WTC11 (cell line): ENCODE data around the gene MT1G. TPM values are rescaled to one million over a fixed set of nuclear protein-coding genes. Genes with fewer than 3 reads are reported as not detected.
A peak's percentile ranks its signal among the peaks of the same experiment; 100 is the strongest.

Experiments used
- ATAC-seq: fragments of 200-7000 bp; cut with Tn5 transposase; 2 replicates; pipeline ENCODE4 v1.10.0; 2021; ENCODE audit warnings: mild to moderate bottlenecking, moderate library complexity
- CTCF ChIA-PET: fragments of 300-600 bp; sonication (Branson Sonifier 250); formaldehyde crosslinking; loops from one replicate; lab custom pipeline; 2021; ENCODE audit warnings: antibody characterized with exemption; lab: Charles Lee
- POLR2A ChIA-PET: fragments of 350-600 bp; sonication (Branson Sonifier 250); formaldehyde crosslinking; loops from one replicate; lab custom pipeline; 2021; ENCODE audit warnings: antibody characterized with exemption; lab: Charles Lee
- DNase-seq: peaks from one replicate; pipeline ENCODE4 v3.0.0; 2021; ENCODE audit warnings: low spot score
- H3K27ac Mint-ChIP-seq: 2 replicates; pipeline ENCODE4 v1.8.0; 2021; ENCODE audit warnings: mixed read lengths
- H3K27me3 Mint-ChIP-seq: 2 replicates; pipeline ENCODE4 v1.8.0; 2021; ENCODE audit warnings: low read depth, mild to moderate bottlenecking, moderate library complexity, mixed read lengths
- H3K36me3 Mint-ChIP-seq: 2 replicates; pipeline ENCODE4 v1.8.0; 2021; ENCODE audit warnings: mixed read lengths
- H3K4me1 Mint-ChIP-seq: 2 replicates; pipeline ENCODE4 v1.8.0; 2022; ENCODE audit warnings: mixed read lengths
- H3K4me3 Mint-ChIP-seq: 2 replicates; pipeline ENCODE4 v1.8.0; 2021; ENCODE audit warnings: mild to moderate bottlenecking, moderate library complexity, mixed read lengths
- H3K9me3 Mint-ChIP-seq: 2 replicates; pipeline ENCODE4 v1.8.0; 2021; ENCODE audit warnings: mixed read lengths
- ATF1 ChIP-seq: sonication (generic); formaldehyde crosslinking; IDR thresholded peaks from 2 replicates; pipeline ENCODE4 v1.8.1; 2023; ENCODE audit warnings: mild to moderate bottlenecking, moderate library complexity, missing genetic modification reagents
- CBFB ChIP-seq: sonication (generic); formaldehyde crosslinking; IDR thresholded peaks from 2 replicates; pipeline ENCODE4 v1.8.1; 2022; ENCODE audit warnings: mild to moderate bottlenecking, low read depth, missing genetic modification reagents
- CREB1 ChIP-seq: sonication (generic); formaldehyde crosslinking; IDR thresholded peaks from 2 replicates; pipeline ENCODE4 v1.8.0; 2023; ENCODE audit warnings: mild to moderate bottlenecking, missing genetic modification reagents
- ELF4 ChIP-seq: sonication (generic); formaldehyde crosslinking; IDR thresholded peaks from 2 replicates; pipeline ENCODE4 v1.8.1; 2022; ENCODE audit warnings: low read depth, mild to moderate bottlenecking, moderate library complexity, missing genetic modification reagents
- EMX1 ChIP-seq: fragments of 250-450 bp; sonication (Bioruptor Pico); IDR thresholded peaks from 2 replicates; pipeline ENCODE4 v1.8.0; 2021; ENCODE audit warnings: mild to moderate bottlenecking
- ETV6 ChIP-seq: sonication (generic); formaldehyde crosslinking; IDR thresholded peaks from 2 replicates; pipeline ENCODE4 v1.8.1; 2022; ENCODE audit warnings: mild to moderate bottlenecking, missing genetic modification reagents
- FOXJ3 ChIP-seq: sonication (generic); formaldehyde crosslinking; IDR thresholded peaks from 2 replicates; pipeline ENCODE4 v1.9.0; 2021; ENCODE audit warnings: missing genetic modification reagents, mild to moderate bottlenecking, borderline replicate concordance
- FOXP1 ChIP-seq: sonication (generic); formaldehyde crosslinking; IDR thresholded peaks from 2 replicates; pipeline ENCODE4 v1.8.0; 2022; ENCODE audit warnings: missing genetic modification reagents, mild to moderate bottlenecking, moderate library complexity, borderline replicate concordance
- GABPB1 ChIP-seq: sonication (generic); formaldehyde crosslinking; IDR thresholded peaks from 2 replicates; pipeline ENCODE4 v1.8.1; 2023; ENCODE audit warnings: mild to moderate bottlenecking, missing genetic modification reagents
- JAZF1 ChIP-seq: fragments of 250-450 bp; sonication (Bioruptor Pico); IDR thresholded peaks from 2 replicates; pipeline ENCODE4 v1.9.0; 2021; ENCODE audit warnings: moderate library complexity, mild to moderate bottlenecking, inconsistent platforms
- MAX ChIP-seq: sonication (generic); formaldehyde crosslinking; IDR thresholded peaks from 2 replicates; pipeline ENCODE4 v1.8.0; 2022; ENCODE audit warnings: mild to moderate bottlenecking, missing genetic modification reagents
- NFATC4 ChIP-seq: fragments of 250-450 bp; sonication (Bioruptor Pico); IDR thresholded peaks from 2 replicates; pipeline ENCODE4 v1.9.0; 2021; ENCODE audit warnings: mild to moderate bottlenecking
- NFE2L1 ChIP-seq: sonication (generic); formaldehyde crosslinking; IDR thresholded peaks from 2 replicates; pipeline ENCODE4 v1.8.1; 2023; ENCODE audit warnings: missing genetic modification reagents
- NR2C2 ChIP-seq: sonication (generic); formaldehyde crosslinking; IDR thresholded peaks from 2 replicates; pipeline ENCODE4 v1.8.0; 2022; ENCODE audit warnings: mild to moderate bottlenecking, missing genetic modification reagents
- PRDM15 ChIP-seq: sonication (generic); formaldehyde crosslinking; IDR thresholded peaks from 2 replicates; pipeline ENCODE4 v1.8.0; 2022; ENCODE audit warnings: missing genetic modification reagents
- PRRX2 ChIP-seq: fragments of 250-450 bp; sonication (Bioruptor Pico); IDR thresholded peaks from 2 replicates; pipeline ENCODE4 v1.8.0; 2021; ENCODE audit warnings: mild to moderate bottlenecking
- SMAD3 ChIP-seq: sonication (generic); formaldehyde crosslinking; IDR thresholded peaks from 2 replicates; pipeline ENCODE4 v1.8.0; 2022; ENCODE audit warnings: missing genetic modification reagents, mild to moderate bottlenecking, borderline replicate concordance
- SMAD4 ChIP-seq: sonication (generic); formaldehyde crosslinking; IDR thresholded peaks from 2 replicates; pipeline ENCODE4 v1.8.0; 2022; ENCODE audit warnings: mild to moderate bottlenecking, missing genetic modification reagents
- TEAD4 ChIP-seq: sonication (generic); formaldehyde crosslinking; IDR thresholded peaks from 2 replicates; pipeline ENCODE4 v1.8.0; 2022; ENCODE audit warnings: mild to moderate bottlenecking, missing genetic modification reagents
- USF2 ChIP-seq: sonication (generic); formaldehyde crosslinking; IDR thresholded peaks from 2 replicates; pipeline ENCODE4 v1.8.1; 2023; ENCODE audit warnings: mild to moderate bottlenecking, missing genetic modification reagents, moderate library complexity
- ZNF138 ChIP-seq: sonication (generic); formaldehyde crosslinking; conservative IDR thresholded peaks from 2 replicates; pipeline ENCODE4 v1.8.1; 2022; ENCODE audit warnings: mild to moderate bottlenecking, moderate library complexity, missing genetic modification reagents
- ZNF219 ChIP-seq: sonication (generic); formaldehyde crosslinking; IDR thresholded peaks from 2 replicates; pipeline ENCODE4 v1.8.0; 2023; ENCODE audit warnings: missing genetic modification reagents, mild to moderate bottlenecking, borderline replicate concordance
- ZNF423 ChIP-seq: fragments of 250-450 bp; sonication (Bioruptor Pico); IDR thresholded peaks from 2 replicates; pipeline ENCODE4 v2.1.2; 2022; ENCODE audit warnings: mild to moderate bottlenecking, moderate library complexity
- ZSCAN18 ChIP-seq: fragments of 250-450 bp; sonication (Bioruptor Pico); IDR thresholded peaks from 2 replicates; pipeline ENCODE4 v2.1.2; 2022; ENCODE audit warnings: mild to moderate bottlenecking, moderate library complexity
- total RNA-seq: library from RNA; stranded (reverse); gene quantifications from 3 replicates; pipeline ENCODE4 v1.2.3, GENCODE V29; 2021
- TF ChIP-seq, protein P1 (sequence below): sonication (generic); formaldehyde crosslinking; IDR thresholded peaks from 2 replicates; pipeline ENCODE4 v1.8.1; 2023; ENCODE audit warnings: mild to moderate bottlenecking, missing genetic modification reagents
- TF ChIP-seq, protein P2 (sequence below): sonication (generic); formaldehyde crosslinking; IDR thresholded peaks from 2 replicates; pipeline ENCODE4 v1.8.1; 2022; ENCODE audit warnings: low read depth, mild to moderate bottlenecking, moderate library complexity, missing genetic modification reagents, borderline replicate concordance

The MT1G gene
- total RNA-seq, 1 experiment from 2014 or later: 333 TPM

GRCh38 chr16:56647641-56648431 is 20.0 kb downstream of the MT1G start (continued):
- TF ChIP-seq ZSCAN18 (CRISPR knock-in tag) (no peak), PRRX2 (CRISPR knock-in tag) (no peak), SMAD3 (CRISPR knock-in tag) (no peak), MAX (CRISPR knock-in tag) (peak; percentile 68; the same call in 1 of the 2 replicates), CREB1 (no peak), NFATC4 (CRISPR knock-in tag) (no peak), USF2 (no peak), FOXJ3 (CRISPR knock-in tag) (no peak), FOXP1 (peak; percentile 53; the same call in 1 of the 2 replicates), ELF4 (CRISPR knock-in tag) (no peak), PRDM15 (no peak; the same call in 1 of the 2 replicates), CBFB (CRISPR knock-in tag) (no peak)

- no peak overlapping the region for H3K27ac Mint-ChIP-seq
- ChIA-PET POLR2A (interaction anchor here (0.6 to 1.4 kb wide), 2 partner anchors 22 to 54 kb away, joined by 4 to 8 read pairs; partner anchors contain the start of gene MT1G), CTCF (no interaction called here)
- H3K36me3 Mint-ChIP-seq: no peaks in the 10 kb centered on the region
- TF ChIP-seq NFE2L1 (CRISPR knock-in tag): no peak
- TF ChIP-seq TEAD4 (CRISPR knock-in tag): no peak
- 0 out of 2 replicates have a peak, but pooled peaks have one; percentile 33 for TF ChIP-seq ZNF219 (CRISPR knock-in tag)
- no peak for TF ChIP-seq EMX1 (CRISPR knock-in tag)
- H3K27me3 Mint-ChIP-seq: peaks cover 100% of the 10 kb centered on the region
- H3K4me3 Mint-ChIP-seq: no peak overlapping the region
- H3K9me3 Mint-ChIP-seq: no peaks in the 10 kb centered on the region
- ATAC-seq (no peak), DNase-seq (no peak)
- H3K4me1 Mint-ChIP-seq: peaks cover 18% of the 10 kb centered on the region
Measured at GRCh38 chr16:56645838-56646237, 22.0 kb downstream of the MT1G start.

- peaks cover 100% of the 10 kb centered on the region for H3K27me3 Mint-ChIP-seq
- DNase-seq: no peak
- peaks cover 18% of the 10 kb centered on the region for H3K4me1 Mint-ChIP-seq
- no peak for ATAC-seq
- POLR2A ChIA-PET: no interaction called here
- no peak overlapping the region for H3K4me3 Mint-ChIP-seq
- H3K9me3 Mint-ChIP-seq: no peaks in the 10 kb centered on the region
- no peak overlapping the region for H3K27ac Mint-ChIP-seq
- CTCF ChIA-PET: no interaction called here
- H3K36me3 Mint-ChIP-seq: no peaks in the 10 kb centered on the region
- TF ChIP-seq ATF1 (CRISPR knock-in tag) (no peak), ZNF138 (CRISPR knock-in tag) (no peak), NFE2L1 (CRISPR knock-in tag) (no peak), JAZF1 (CRISPR knock-in tag) (no peak), ETV6 (CRISPR knock-in tag) (no peak), NR2C2 (CRISPR knock-in tag) (no peak), GABPB1 (CRISPR knock-in tag) (no peak), SMAD4 (CRISPR knock-in tag) (no peak), ZNF423 (no peak), SMAD3 (CRISPR knock-in tag) (no peak)
- TF ChIP-seq, protein P1, sequence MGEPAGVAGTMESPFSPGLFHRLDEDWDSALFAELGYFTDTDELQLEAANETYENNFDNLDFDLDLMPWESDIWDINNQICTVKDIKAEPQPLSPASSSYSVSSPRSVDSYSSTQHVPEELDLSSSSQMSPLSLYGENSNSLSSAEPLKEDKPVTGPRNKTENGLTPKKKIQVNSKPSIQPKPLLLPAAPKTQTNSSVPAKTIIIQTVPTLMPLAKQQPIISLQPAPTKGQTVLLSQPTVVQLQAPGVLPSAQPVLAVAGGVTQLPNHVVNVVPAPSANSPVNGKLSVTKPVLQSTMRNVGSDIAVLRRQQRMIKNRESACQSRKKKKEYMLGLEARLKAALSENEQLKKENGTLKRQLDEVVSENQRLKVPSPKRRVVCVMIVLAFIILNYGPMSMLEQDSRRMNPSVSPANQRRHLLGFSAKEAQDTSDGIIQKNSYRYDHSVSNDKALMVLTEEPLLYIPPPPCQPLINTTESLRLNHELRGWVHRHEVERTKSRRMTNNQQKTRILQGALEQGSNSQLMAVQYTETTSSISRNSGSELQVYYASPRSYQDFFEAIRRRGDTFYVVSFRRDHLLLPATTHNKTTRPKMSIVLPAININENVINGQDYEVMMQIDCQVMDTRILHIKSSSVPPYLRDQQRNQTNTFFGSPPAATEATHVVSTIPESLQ: no peak
- TF ChIP-seq, protein P2, sequence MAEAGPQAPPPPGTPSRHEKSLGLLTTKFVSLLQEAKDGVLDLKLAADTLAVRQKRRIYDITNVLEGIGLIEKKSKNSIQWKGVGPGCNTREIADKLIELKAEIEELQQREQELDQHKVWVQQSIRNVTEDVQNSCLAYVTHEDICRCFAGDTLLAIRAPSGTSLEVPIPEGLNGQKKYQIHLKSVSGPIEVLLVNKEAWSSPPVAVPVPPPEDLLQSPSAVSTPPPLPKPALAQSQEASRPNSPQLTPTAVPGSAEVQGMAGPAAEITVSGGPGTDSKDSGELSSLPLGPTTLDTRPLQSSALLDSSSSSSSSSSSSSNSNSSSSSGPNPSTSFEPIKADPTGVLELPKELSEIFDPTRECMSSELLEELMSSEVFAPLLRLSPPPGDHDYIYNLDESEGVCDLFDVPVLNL (CRISPR knock-in tag): no peak
Measured at GRCh38 chr16:56645311-56645710, 22.6 kb downstream of the MT1G start.
